Endothelial cell of umbilical vein (primary cell): Measurements from ENCODE around the gene MACROD2. TPM values are rescaled to one million over a fixed set of nuclear protein-coding genes. Genes with fewer than 3 reads are reported as not detected.

Experiments used
- BruUV-seq: library from RNA; stranded (reverse); fragments of 400-500 nt; replicated peaks from 2 replicates; lab custom pipeline; 2021; lab: Mats Ljungman, UMichigan
- CTCF ChIA-PET: fragments of 300-600, 350-600 bp; sonication (Branson Sonifier 250); formaldehyde crosslinking; loops from one replicate; lab custom pipeline; 2021; ENCODE audit warnings: antibody characterized with exemption, inconsistent platforms; lab: Charles Lee
- POLR2A ChIA-PET: fragments of 300-600, 350-600 bp; sonication (Branson Sonifier 250); formaldehyde crosslinking; loops from one replicate; lab custom pipeline; 2021; ENCODE audit warnings: antibody characterized with exemption, inconsistent platforms; lab: Charles Lee
- DNase-seq: peaks from one replicate; pipeline ENCODE4 v3.0.0-alpha.2; 2011; ENCODE audit warnings: low read depth, low spot score
- FAIRE-seq: peaks from 2 replicates; lab custom pipeline; 2011; peaks lifted over from hg19 to GRCh38; lab: Jason Lieb, UNC
- H2AFZ ChIP-seq: 2 replicates; pipeline ENCODE4 v1.6.0; 2012; ENCODE audit warnings: low read depth, low read length, control low read depth, inconsistent platforms
- H3K27ac ChIP-seq: 2 replicates; pipeline ENCODE4 v1.5.1; 2011; ENCODE audit warnings: low read depth, mild to moderate bottlenecking, control low read depth, low read length, moderate library complexity; ENCODE audit not compliant: insufficient read depth
- H3K27me3 ChIP-seq, 2 experiments: 2 replicates each; pipeline versions ENCODE4 v1.6.0 to v1.6.1; 2011; ENCODE audit warnings: low read length in 2 of 2, mixed read lengths in 1 of 2; ENCODE audit not compliant: control insufficient read depth in 2 of 2, insufficient read depth in 2 of 2
- H3K36me3 ChIP-seq, 2 experiments: 2 replicates in 1 of 2; 3 replicates in 1 of 2; pipeline ENCODE4 v1.5.1; 2011; ENCODE audit warnings: low read length in 2 of 2, mild to moderate bottlenecking in 1 of 2, moderate library complexity in 1 of 2; ENCODE audit not compliant: control insufficient read depth in 2 of 2, insufficient read depth in 2 of 2; ENCODE audit errors: extremely low read depth in 1 of 2
- H3K4me1 ChIP-seq: 3 replicates; pipeline ENCODE4 v1.5.1; 2011; ENCODE audit warnings: mild to moderate bottlenecking, low read length; ENCODE audit not compliant: control insufficient read depth, insufficient read depth; ENCODE audit errors: extremely low read depth
- H3K4me2 ChIP-seq: 2 replicates; pipeline ENCODE4 v1.6.1; 2011; ENCODE audit warnings: low read length, control low read depth, mixed read lengths; ENCODE audit not compliant: insufficient read depth
- H3K4me3 ChIP-seq, 3 experiments: fragments of 200-600 bp in 1 of 3; sonication (generic), shearing (Covaris generic) in 1 of 3; replicated peaks in 1 of 3; 2 replicates each; pipeline ENCODE4 v1.5.1; 2011 to 2016; ENCODE audit warnings: control low read depth in 3 of 3, low read length in 3 of 3, mild to moderate bottlenecking in 2 of 3, inconsistent platforms in 1 of 3, low read depth in 1 of 3, moderate library complexity in 1 of 3; ENCODE audit not compliant: insufficient read depth in 1 of 3
- H3K79me2 ChIP-seq: 2 replicates; pipeline ENCODE4 v1.6.0; 2012; ENCODE audit warnings: low read length, inconsistent platforms; ENCODE audit not compliant: control insufficient read depth, insufficient read depth
- H3K9ac ChIP-seq: replicated peaks from 2 replicates; pipeline ENCODE3; 2011; ENCODE audit warnings: low read length, control low read depth; ENCODE audit not compliant: insufficient read depth; ENCODE audit errors: extremely low read depth
- H3K9me1 ChIP-seq: replicated peaks from 3 replicates; pipeline ENCODE4 v1.6.0; 2011; ENCODE audit warnings: mild to moderate bottlenecking, low read length; ENCODE audit not compliant: control insufficient read depth, insufficient read depth; ENCODE audit errors: extremely low read depth
- H3K9me3 ChIP-seq: replicated peaks from 2 replicates; pipeline ENCODE4 v1.5.1; 2012; ENCODE audit warnings: low read length, inconsistent platforms; ENCODE audit not compliant: control insufficient read depth, insufficient read depth
- H4K20me1 ChIP-seq: replicated peaks from 2 replicates; pipeline ENCODE3; 2011; ENCODE audit warnings: mild to moderate bottlenecking, low read length; ENCODE audit not compliant: control insufficient read depth, insufficient read depth; ENCODE audit errors: extremely low read depth
- EZH2 ChIP-seq: IDR thresholded peaks from 2 replicates; pipeline ENCODE4 v1.6.1; 2012; ENCODE audit warnings: borderline replicate concordance, low read depth, mild to moderate bottlenecking, moderate library complexity, low read length, inconsistent platforms; ENCODE audit not compliant: severe bottlenecking
- FOS ChIP-seq: IDR thresholded peaks from 2 replicates; pipeline ENCODE4 v1.6.1; 2011; ENCODE audit warnings: mild to moderate bottlenecking, low read length, moderate library complexity, borderline replicate concordance; ENCODE audit not compliant: insufficient read depth
- GATA2 ChIP-seq: IDR thresholded peaks from 2 replicates; pipeline ENCODE4 v1.7.0; 2011; ENCODE audit warnings: low read depth, mild to moderate bottlenecking, moderate library complexity, mixed read lengths, low read length; ENCODE audit not compliant: insufficient read length, insufficient read depth
- JUN ChIP-seq: IDR thresholded peaks from 2 replicates; pipeline ENCODE4 v1.6.1; 2011; ENCODE audit warnings: borderline replicate concordance, low read depth; ENCODE audit not compliant: insufficient read length, insufficient read depth
- MAX ChIP-seq: IDR thresholded peaks from 2 replicates; pipeline ENCODE4 v1.6.1; 2011; ENCODE audit not compliant: insufficient read depth, insufficient read length
- MYC ChIP-seq: IDR thresholded peaks from one replicate; pipeline ENCODE4 v1.6.1; 2011; ENCODE audit warnings: mild to moderate bottlenecking, low read depth, low read length
- POLR2A ChIP-seq: IDR thresholded peaks from 2 replicates; pipeline ENCODE4 v1.6.1; 2012; ENCODE audit warnings: low read depth, mild to moderate bottlenecking, control low read depth, low read length
- POLR2AphosphoS5 ChIP-seq: IDR thresholded peaks from 2 replicates; pipeline ENCODE4 v1.6.1; 2012; ENCODE audit warnings: low read depth, mild to moderate bottlenecking, control low read depth, low read length, moderate library complexity; ENCODE audit not compliant: insufficient read depth
- dilution Hi-C: fragments of 300-500 bp; cut with MboI; formaldehyde crosslinking; loops from one replicate; pipeline ENCODE4 v1.15.0; 2019; ENCODE audit warnings: low sequenced_read_pairs; ENCODE audit not compliant: extremely low pct_ligation_motif_present
- intact Hi-C: fragments of 100-400 bp; cut with micrococcal nuclease; formaldehyde crosslinking; loops from one replicate; pipeline ENCODE4 v1.10.0; 2022
- polyA plus RNA-seq, 4 experiments: library from polyadenylated mRNA; depleted of rRNA in 3 of 4; stranded (reverse) in 3 of 4; unstranded in 1 of 4; fragments of >200 nt; gene quantifications; 2 replicates each; pipeline versions ENCODE4 v1.2.1 to v1.2.3, GENCODE V29; 2011 to 2012; ENCODE audit warnings: missing spikeins in 1 of 4
- total RNA-seq: library from RNA; stranded (reverse); gene quantifications from 2 replicates; pipeline ENCODE4 v1.2.3, GENCODE V29; 2021
- TF ChIP-seq, protein P1 (sequence below), 2 donors: IDR thresholded peaks; 1 replicate in 1 of 2; 2 replicates in 1 of 2; pipeline ENCODE4 v1.5.1; 2011; ENCODE audit warnings: low read length in 2 of 2, mild to moderate bottlenecking in 2 of 2, moderate library complexity in 2 of 2, control low read depth in 1 of 2, inconsistent platforms in 1 of 2, low read depth in 1 of 2; ENCODE audit not compliant: insufficient read depth in 1 of 2; ENCODE audit errors: extremely low read depth in 1 of 2

Gene MACROD2
- total and polyA plus RNA-seq, 2 donors (not counting 3 experiments of a cell fraction or from before 2014, with no cell fraction given) = 0.11 to 0.73 TPM

DNA sequence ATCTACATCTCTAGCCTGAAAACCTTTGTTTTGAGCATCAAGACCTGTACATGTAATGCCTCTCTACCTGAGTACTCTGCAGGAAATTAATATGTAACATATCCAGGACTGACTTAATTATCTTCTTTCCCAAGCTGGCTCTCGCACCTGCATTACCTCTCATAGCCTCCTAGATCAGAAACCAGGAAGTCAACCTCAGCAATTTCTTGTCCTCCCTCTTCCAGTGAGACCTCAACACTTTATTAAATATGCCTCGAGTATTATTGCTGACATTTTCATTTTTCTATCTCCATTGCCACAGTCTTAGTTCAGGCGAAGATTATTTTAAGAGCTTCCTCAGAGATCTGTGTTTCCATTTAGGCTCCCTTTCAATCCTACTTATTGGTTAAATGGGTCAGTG lies 69.0 kb downstream of the MACROD2 start:
- intact Hi-C loops (no loop called here), dilution Hi-C loops (no loop called here)
- CTCF ChIA-PET = no interaction called here
- Histone ChIP-seq H3K4me2 (no peak overlapping the region), H3K4me3 (no peak overlapping the region), H2AFZ (no peak overlapping the region), H4K20me1 (no peaks in the 10 kb centered on the region), H3K27me3 (no peaks in the 10 kb centered on the region), H3K4me1 (no peaks in the 10 kb centered on the region), H3K9ac (no peak overlapping the region), H3K9me1 (no peaks in the 10 kb centered on the region), H3K79me2 (no peaks in the 10 kb centered on the region), H3K27ac (no peak overlapping the region), H3K9me3 (no peaks in the 10 kb centered on the region), H3K36me3 (no peaks in the 10 kb centered on the region)
- no peak for FAIRE-seq
- BruUV-seq = no TSS peak
- no peak for DNase-seq
- POLR2A ChIA-PET = no interaction called here
- TF ChIP-seq JUN = no peak
- TF ChIP-seq POLR2A = no peak

- FAIRE-seq (peak; percentile 4), DNase-seq (no peak)
- Histone ChIP-seq H3K9me3 (no peaks in the 10 kb centered on the region), H3K27ac (no peak overlapping the region), H3K4me3 (no peak overlapping the region), H3K4me2 (no peak overlapping the region), H3K36me3 (no peaks in the 10 kb centered on the region), H3K27me3 (no peaks in the 10 kb centered on the region), H4K20me1 (no peaks in the 10 kb centered on the region), H3K79me2 (no peaks in the 10 kb centered on the region), H3K9me1 (no peaks in the 10 kb centered on the region), H3K9ac (no peak overlapping the region), H2AFZ (no peak overlapping the region), H3K4me1 (no peaks in the 10 kb centered on the region)
- TF ChIP-seq GATA2 (no peak), POLR2A (no peak), EZH2 (no peak), FOS (no peak), MYC (no peak), POLR2AphosphoS5 (no peak), MAX (no peak), JUN (no peak)
- TF ChIP-seq, protein P1, sequence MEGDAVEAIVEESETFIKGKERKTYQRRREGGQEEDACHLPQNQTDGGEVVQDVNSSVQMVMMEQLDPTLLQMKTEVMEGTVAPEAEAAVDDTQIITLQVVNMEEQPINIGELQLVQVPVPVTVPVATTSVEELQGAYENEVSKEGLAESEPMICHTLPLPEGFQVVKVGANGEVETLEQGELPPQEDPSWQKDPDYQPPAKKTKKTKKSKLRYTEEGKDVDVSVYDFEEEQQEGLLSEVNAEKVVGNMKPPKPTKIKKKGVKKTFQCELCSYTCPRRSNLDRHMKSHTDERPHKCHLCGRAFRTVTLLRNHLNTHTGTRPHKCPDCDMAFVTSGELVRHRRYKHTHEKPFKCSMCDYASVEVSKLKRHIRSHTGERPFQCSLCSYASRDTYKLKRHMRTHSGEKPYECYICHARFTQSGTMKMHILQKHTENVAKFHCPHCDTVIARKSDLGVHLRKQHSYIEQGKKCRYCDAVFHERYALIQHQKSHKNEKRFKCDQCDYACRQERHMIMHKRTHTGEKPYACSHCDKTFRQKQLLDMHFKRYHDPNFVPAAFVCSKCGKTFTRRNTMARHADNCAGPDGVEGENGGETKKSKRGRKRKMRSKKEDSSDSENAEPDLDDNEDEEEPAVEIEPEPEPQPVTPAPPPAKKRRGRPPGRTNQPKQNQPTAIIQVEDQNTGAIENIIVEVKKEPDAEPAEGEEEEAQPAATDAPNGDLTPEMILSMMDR (IDR thresholded peaks at IDR 0.05; ENCODE audit: extremely low read depth in 1 of 2, insufficient read depth in 1 of 2, low read depth in 1 of 2, low read length in 2 of 2) = no peak
- ChIA-PET POLR2A (no interaction called here), CTCF (no interaction called here)
- intact Hi-C loops (no loop called here), dilution Hi-C loops (no loop called here)
- BruUV-seq = no TSS peak
Measured at GRCh38 chr20:14064921-14065320, 69.6 kb downstream of the MACROD2 start.
